HCT116 (cell line): ENCODE measurements around the gene NACC2. TPM values are rescaled to one million over a fixed set of nuclear protein-coding genes. Genes with fewer than 3 reads are reported as not detected.

Experiments used
- ATAC-seq: fragments of 200-7000 bp; cut with Tn5 transposase; 2 replicates; pipeline ENCODE4 v1.9.1; 2020; ENCODE audit warnings: mild to moderate bottlenecking, moderate library complexity
- BruUV-seq: library from RNA; stranded (reverse); fragments of 400-500 nt; replicated peaks from 2 replicates; lab custom pipeline; 2021; lab: Mats Ljungman, UMichigan
- CTCF ChIA-PET: fragments of 300-600 bp; sonication (Branson Sonifier 250); formaldehyde crosslinking; loops from one replicate; lab custom pipeline; 2021; ENCODE audit warnings: antibody characterized with exemption; lab: Charles Lee
- POLR2A ChIA-PET: fragments of 300-600, 350-600 bp; sonication (Branson Sonifier 250); formaldehyde crosslinking; loops from one replicate; lab custom pipeline; 2021; ENCODE audit warnings: antibody characterized with exemption; lab: Charles Lee
- RAD21 ChIA-PET, 2 experiments: fragments of 300-600 bp; sonication (Branson Sonifier 250); formaldehyde crosslinking; loops; one replicate each; lab custom pipeline; 2023; ENCODE audit warnings: low total read pairs in 2 of 2; ENCODE audit not compliant: uncharacterized antibody in 2 of 2, unreplicated experiment in 2 of 2, low non-redundant PET in 1 of 2; lab: Charles Lee
- DNase-seq: peaks from one replicate; pipeline ENCODE4 v3.0.0-alpha.2; 2010; ENCODE audit warnings: low read depth, low spot score
- H2AFZ ChIP-seq: fragments of 200-600 bp; shearing (Covaris generic), sonication (generic); 2 replicates; pipeline ENCODE4 v1.6.1; 2017; ENCODE audit warnings: low read depth, mixed run types, mixed read lengths, antibody characterized with exemption, low read length; ENCODE audit not compliant: poor library complexity, severe bottlenecking
- H3K27ac ChIP-seq: 2 replicates; pipeline ENCODE4 v1.5.1; 2012; ENCODE audit warnings: low read depth, low read length
- H3K27me3 ChIP-seq: fragments of 200-600 bp; sonication (generic); 2 replicates; pipeline ENCODE4 v1.6.1; 2016; ENCODE audit warnings: mixed run types, low read length, mixed read lengths; ENCODE audit not compliant: insufficient read depth
- H3K36me3 ChIP-seq, 2 experiments: fragments of 200-500 bp in 1 of 2; fragments of 200-600 bp in 1 of 2; sonication (Bioruptor generic) in 1 of 2; sonication (generic) in 1 of 2; 2 replicates each; pipeline versions ENCODE4 v1.5.1 to v1.6.1; 2014 to 2016; ENCODE audit warnings: low read length in 2 of 2, inconsistent platforms in 1 of 2, mixed read lengths in 1 of 2, mixed run types in 1 of 2; ENCODE audit not compliant: insufficient read depth in 2 of 2, control insufficient read depth in 1 of 2
- H3K4me1 ChIP-seq, 2 experiments: fragments of 200-600 bp in 1 of 2; sonication (generic) in 1 of 2; 2 replicates each; pipeline versions ENCODE4 v1.5.1 to v1.6.1; 2012 to 2017; ENCODE audit warnings: low read length in 2 of 2, inconsistent platforms in 1 of 2, mild to moderate bottlenecking in 1 of 2, mixed read lengths in 1 of 2, mixed run types in 1 of 2, moderate library complexity in 1 of 2; ENCODE audit not compliant: insufficient read depth in 2 of 2, control insufficient read depth in 1 of 2
- H3K4me2 ChIP-seq: fragments of 200-600 bp; sonication (generic); 2 replicates; pipeline ENCODE4 v1.6.1; 2017; ENCODE audit warnings: mixed run types, low read length, mixed read lengths
- H3K4me3 ChIP-seq, 2 experiments: fragments of 200-600 bp in 1 of 2; sonication (generic) in 1 of 2; replicated peaks in 1 of 2; 2 replicates each; pipeline ENCODE4 v1.5.1; 2011 to 2016; ENCODE audit warnings: low read length in 2 of 2, control low read depth in 1 of 2, low read depth in 1 of 2, mild to moderate bottlenecking in 1 of 2, mixed read lengths in 1 of 2, mixed run types in 1 of 2
- H3K79me2 ChIP-seq: fragments of 200-600 bp; sonication (generic); 2 replicates; pipeline ENCODE4 v1.6.1; 2017; ENCODE audit warnings: mild to moderate bottlenecking, mixed run types, low read length, moderate library complexity, mixed read lengths; ENCODE audit not compliant: insufficient read depth
- H3K9ac ChIP-seq: fragments of 200-600 bp; sonication (generic); 2 replicates; pipeline ENCODE4 v1.6.1; 2016; ENCODE audit warnings: low read length, mixed read lengths
- H3K9me2 ChIP-seq: fragments of 200-600 bp; sonication (generic), shearing (Covaris generic); 2 replicates; pipeline ENCODE4 v1.6.1; 2017; ENCODE audit warnings: mixed run types, mild to moderate bottlenecking, moderate library complexity; ENCODE audit not compliant: insufficient read depth
- H3K9me3 ChIP-seq, 2 experiments: fragments of 200-500 bp in 1 of 2; fragments of 200-600 bp in 1 of 2; sonication (Bioruptor generic) in 1 of 2; sonication (generic) in 1 of 2; 2 replicates each; pipeline ENCODE4 v1.6.1; 2014 to 2017; ENCODE audit warnings: low read length in 2 of 2, mixed read lengths in 2 of 2, inconsistent platforms in 1 of 2, low read depth in 1 of 2, mild to moderate bottlenecking in 1 of 2, mixed run types in 1 of 2, moderate library complexity in 1 of 2; ENCODE audit not compliant: control insufficient read depth in 1 of 2, insufficient read depth in 1 of 2
- H4K20me1 ChIP-seq: fragments of 200-600 bp; sonication (generic), shearing (Covaris generic); 2 replicates; pipeline ENCODE4 v1.6.1; 2017; ENCODE audit warnings: mixed run types, mild to moderate bottlenecking, moderate library complexity; ENCODE audit not compliant: insufficient read depth
- CBX3 ChIP-seq: IDR thresholded peaks from 2 replicates; pipeline ENCODE4 v1.6.1; 2012; ENCODE audit warnings: low read depth
- CTCF ChIP-seq, 3 experiments: fragments of 200-600 bp in 1 of 3; sonication (generic) in 1 of 3; IDR thresholded peaks in 2 of 3; conservative IDR thresholded peaks in 1 of 3; 2 replicates each; pipeline ENCODE4 v1.5.1; 2012 to 2017; ENCODE audit warnings: low read depth in 2 of 3, low read length in 2 of 3, antibody characterized with exemption in 1 of 3, borderline replicate concordance in 1 of 3, control low read depth in 1 of 3, mild to moderate bottlenecking in 1 of 3, mixed read lengths in 1 of 3, mixed run types in 1 of 3, moderate library complexity in 1 of 3; ENCODE audit not compliant: insufficient read depth in 1 of 3
- EGR1 ChIP-seq: IDR thresholded peaks from 2 replicates; pipeline ENCODE4 v1.6.1; 2012; ENCODE audit warnings: low read depth
- EZH2 ChIP-seq: fragments of 200-600 bp; sonication (generic); IDR thresholded peaks from 2 replicates; pipeline ENCODE4 v1.6.1; 2017; ENCODE audit warnings: antibody characterized with exemption, mixed run types
- EZH2phosphoT487 ChIP-seq: fragments of 200-600 bp; IDR thresholded peaks from 2 replicates; pipeline ENCODE4 v1.6.1; 2018; ENCODE audit warnings: antibody characterized with exemption, borderline replicate concordance
- MAX ChIP-seq: IDR thresholded peaks from 2 replicates; pipeline ENCODE4 v1.6.1; 2012
- POLR2A ChIP-seq: IDR thresholded peaks from 2 replicates; pipeline ENCODE4 v1.7.0; 2011; ENCODE audit warnings: borderline replicate concordance; ENCODE audit not compliant: insufficient read depth, insufficient read length; ENCODE audit errors: extremely low read depth
- POLR2AphosphoS5 ChIP-seq: IDR thresholded peaks from 2 replicates; pipeline ENCODE4 v1.6.1; 2011; ENCODE audit warnings: mild to moderate bottlenecking, low read depth, low read length, moderate library complexity
- RAD21 ChIP-seq: IDR thresholded peaks from 2 replicates; pipeline ENCODE4 v1.6.1; 2012; ENCODE audit warnings: low read depth, mild to moderate bottlenecking
- REST ChIP-seq: IDR thresholded peaks from 2 replicates; pipeline ENCODE4 v1.6.1; 2012; ENCODE audit warnings: low read depth
- SIN3A ChIP-seq: IDR thresholded peaks from 2 replicates; pipeline ENCODE4 v1.6.1; 2012; ENCODE audit warnings: low read depth
- YY1 ChIP-seq: IDR thresholded peaks from 2 replicates; pipeline ENCODE4 v1.6.1; 2011; ENCODE audit warnings: low read length, low read depth, moderate library complexity, mild to moderate bottlenecking; ENCODE audit not compliant: insufficient replicate concordance; ENCODE audit errors: extremely low read depth
- ZFX ChIP-seq: fragments of 450-650 bp; IDR thresholded peaks from 2 replicates; pipeline ENCODE4 v1.6.1; 2017
- ZNF274 ChIP-seq: fragments of 200-500 bp; sonication (Bioruptor generic); IDR thresholded peaks from 2 replicates; pipeline ENCODE4 v1.6.1; 2014; ENCODE audit warnings: mild to moderate bottlenecking, low read depth, low read length, inconsistent platforms
- intact Hi-C: fragments of 100-400 bp; cut with micrococcal nuclease; formaldehyde crosslinking; loops from 2 replicates; pipeline ENCODE4 v1.10.0; 2022
- total RNA-seq: library from RNA; stranded (reverse); gene quantifications from one replicate; pipeline ENCODE4 v1.2.1, GENCODE V29; 2021; ENCODE audit not compliant: unreplicated experiment
- TF ChIP-seq, protein P1 (sequence below): IDR thresholded peaks from 2 replicates; pipeline ENCODE4 v1.6.1; 2011; ENCODE audit warnings: mild to moderate bottlenecking, low read length, moderate library complexity; ENCODE audit not compliant: insufficient replicate concordance; ENCODE audit errors: extremely low read depth
- TF ChIP-seq, protein P2 (sequence below): IDR thresholded peaks from 2 replicates; pipeline ENCODE4 v1.6.1; 2012

Gene NACC2
- total RNA-seq, 1 experiment from 2014 or later, result 27.8 TPM

DNA sequence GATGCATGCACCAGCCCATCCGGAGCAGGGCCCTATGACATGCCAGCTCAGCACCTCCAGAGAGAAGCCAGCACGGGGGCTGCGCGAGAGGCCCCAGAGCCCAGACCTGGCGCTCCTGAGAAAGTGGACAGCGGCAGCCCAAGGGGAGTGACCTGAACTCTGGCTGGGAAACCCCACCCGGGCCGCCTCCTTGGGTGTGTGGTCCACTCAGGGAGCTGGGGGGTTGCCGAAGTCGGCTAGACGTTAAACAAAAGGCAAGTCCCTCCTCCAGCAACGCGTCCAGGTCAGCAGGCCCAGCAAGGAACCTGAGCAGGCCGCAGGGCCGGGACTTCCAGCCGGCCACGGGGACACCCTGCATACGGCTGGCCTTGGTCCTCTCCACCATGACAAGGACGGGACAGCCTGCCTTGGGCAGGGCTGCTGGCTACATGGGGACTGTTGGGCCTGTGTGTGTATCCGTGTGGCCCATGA, 35.7 kb downstream of the NACC2 start (continued):
- TF ChIP-seq REST (no peak), EGR1 (no peak), CTCF (IDR thresholded peaks at IDR 0.05 in 2 of 3, conservative IDR thresholded peaks at IDR 0.05 in 1 of 3; ENCODE audit: borderline replicate concordance in 1 of 3, insufficient read depth in 1 of 3, low read depth in 2 of 3, low read length in 2 of 3) (no peak), ZFX (no peak), EZH2phosphoT487 (no peak), POLR2AphosphoS5 (no peak), POLR2A (no peak), CBX3 (no peak), EZH2 (no peak)
- TF ChIP-seq, all 23 proteins: peak for 0

GRCh38 chr9:136058801-136059302, 36.2 kb downstream of the NACC2 start:
- RAD21 ChIA-PET, result no interaction called here
- no peak overlapping the region for H3K4me2 ChIP-seq
- 0 out of 4 replicates have a peak, but pooled peaks cover 0 to 3% of the 10 kb centered on the region in 2 experiments for H3K36me3 ChIP-seq
- H3K9ac ChIP-seq, result no peak overlapping the region
- ATAC-seq, result no peak
- H3K27ac ChIP-seq, result no peak overlapping the region
- intact Hi-C loops, result no loop called here
- H3K79me2 ChIP-seq, result peaks cover 81% of the 10 kb centered on the region
- BruUV-seq, result no TSS peak
- H3K4me1 ChIP-seq, result peaks cover 25 to 32% of the 10 kb centered on the region in 2 experiments
- CTCF ChIA-PET, result no interaction called here
- no peaks in the 10 kb centered on the region for H3K9me3 ChIP-seq
- H2AFZ ChIP-seq, result no peak overlapping the region
- H3K4me3 ChIP-seq, result no peak overlapping the region
- H3K27me3 ChIP-seq, result no peaks in the 10 kb centered on the region
- H3K9me2 ChIP-seq, result no peaks in the 10 kb centered on the region
- DNase-seq, result no peak
- H4K20me1 ChIP-seq, result no peaks in the 10 kb centered on the region
- POLR2A ChIA-PET, result no interaction called here
- no peak for TF ChIP-seq SIN3A
- TF ChIP-seq, protein P1, sequence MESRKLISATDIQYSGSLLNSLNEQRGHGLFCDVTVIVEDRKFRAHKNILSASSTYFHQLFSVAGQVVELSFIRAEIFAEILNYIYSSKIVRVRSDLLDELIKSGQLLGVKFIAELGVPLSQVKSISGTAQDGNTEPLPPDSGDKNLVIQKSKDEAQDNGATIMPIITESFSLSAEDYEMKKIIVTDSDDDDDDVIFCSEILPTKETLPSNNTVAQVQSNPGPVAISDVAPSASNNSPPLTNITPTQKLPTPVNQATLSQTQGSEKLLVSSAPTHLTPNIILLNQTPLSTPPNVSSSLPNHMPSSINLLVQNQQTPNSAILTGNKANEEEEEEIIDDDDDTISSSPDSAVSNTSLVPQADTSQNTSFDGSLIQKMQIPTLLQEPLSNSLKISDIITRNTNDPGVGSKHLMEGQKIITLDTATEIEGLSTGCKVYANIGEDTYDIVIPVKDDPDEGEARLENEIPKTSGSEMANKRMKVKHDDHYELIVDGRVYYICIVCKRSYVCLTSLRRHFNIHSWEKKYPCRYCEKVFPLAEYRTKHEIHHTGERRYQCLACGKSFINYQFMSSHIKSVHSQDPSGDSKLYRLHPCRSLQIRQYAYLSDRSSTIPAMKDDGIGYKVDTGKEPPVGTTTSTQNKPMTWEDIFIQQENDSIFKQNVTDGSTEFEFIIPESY, result no peak
- no peak for TF ChIP-seq RAD21
- TF ChIP-seq, protein P2, sequence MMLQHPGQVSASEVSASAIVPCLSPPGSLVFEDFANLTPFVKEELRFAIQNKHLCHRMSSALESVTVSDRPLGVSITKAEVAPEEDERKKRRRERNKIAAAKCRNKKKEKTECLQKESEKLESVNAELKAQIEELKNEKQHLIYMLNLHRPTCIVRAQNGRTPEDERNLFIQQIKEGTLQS, result no peak
- no peak for TF ChIP-seq EGR1
- TF ChIP-seq YY1, result no peak
- TF ChIP-seq ZFX, result no peak
- TF ChIP-seq ZNF274, result no peak
- no peak for TF ChIP-seq MAX
